IMR-90 (cell line): Measurements from ENCODE around the gene CDKAL1. TPM values are rescaled to one million over a fixed set of nuclear protein-coding genes. Genes with fewer than 3 reads are reported as not detected.

ENCODE experiments used
- ATAC-seq: fragments of 200-7000 bp; cut with Tn5 transposase; 2 replicates; pipeline ENCODE4 v1.9.1; 2020; ENCODE audit warnings: low read depth, mild to moderate bottlenecking, moderate library complexity
- BruUV-seq: library from RNA; stranded (reverse); fragments of 400-500 nt; replicated peaks from 2 replicates; lab custom pipeline; 2021; lab: Mats Ljungman, UMichigan
- CTCF ChIA-PET: fragments of 300-600 bp; formaldehyde crosslinking; extraction: SDS; loops from one replicate; lab custom pipeline; 2021; ENCODE audit warnings: antibody characterized with exemption; lab: Yijun Ruan, JAX
- POLR2A ChIA-PET: fragments of 300-600 bp; sonication (Branson Sonifier 250); formaldehyde crosslinking; loops from one replicate; lab custom pipeline; 2022; ENCODE audit warnings: antibody characterized with exemption; ENCODE audit not compliant: unreplicated experiment; lab: Charles Lee
- DNase-seq: peaks from one replicate; pipeline ENCODE4 v3.0.0; 2013
- H2AFZ ChIP-seq: replicated peaks from 2 replicates; pipeline ENCODE3; 2013; ENCODE audit warnings: low read length, mild to moderate bottlenecking; ENCODE audit not compliant: poor library complexity
- H2AK5ac ChIP-seq: 2 replicates; pipeline ENCODE4 v1.6.1; 2013; ENCODE audit warnings: low read depth, low read length, inconsistent platforms
- H2AK9ac ChIP-seq: replicated peaks from 2 replicates; pipeline ENCODE3; 2013; ENCODE audit warnings: mild to moderate bottlenecking, low read depth, low read length, moderate library complexity; ENCODE audit not compliant: poor library complexity
- H2BK120ac ChIP-seq: 2 replicates; pipeline ENCODE4 v1.6.1; 2013; ENCODE audit warnings: low read depth, low read length, inconsistent platforms
- H2BK15ac ChIP-seq: 3 replicates; pipeline ENCODE4 v1.6.1; 2013; ENCODE audit warnings: low read depth, low read length, inconsistent platforms
- H2BK20ac ChIP-seq: 2 replicates; pipeline ENCODE4 v1.6.1; 2013; ENCODE audit warnings: low read depth, mild to moderate bottlenecking, inconsistent platforms, low read length, moderate library complexity
- H2BK5ac ChIP-seq: 2 replicates; pipeline ENCODE4 v1.6.1; 2013; ENCODE audit warnings: mild to moderate bottlenecking, low read depth, low read length, inconsistent platforms; ENCODE audit not compliant: poor library complexity, severe bottlenecking
- H3K14ac ChIP-seq: replicated peaks from 2 replicates; pipeline ENCODE4 v1.6.1; 2013; ENCODE audit warnings: low read depth, low read length, inconsistent platforms
- H3K18ac ChIP-seq: 2 replicates; pipeline ENCODE4 v1.6.1; 2013; ENCODE audit warnings: low read depth, low read length, control low read depth
- H3K23ac ChIP-seq: 2 replicates; pipeline ENCODE4 v1.6.1; 2013; ENCODE audit warnings: low read depth, low read length, inconsistent platforms
- H3K27ac ChIP-seq: 2 replicates; pipeline ENCODE4 v1.5.1; 2013; ENCODE audit warnings: mild to moderate bottlenecking, control low read depth, low read length; ENCODE audit not compliant: insufficient read depth
- H3K27me3 ChIP-seq: 2 replicates; pipeline ENCODE4 v1.6.1; 2013; ENCODE audit warnings: low read length; ENCODE audit not compliant: control insufficient read depth, insufficient read depth
- H3K36me3 ChIP-seq: 2 replicates; pipeline ENCODE4 v1.6.1; 2013; ENCODE audit warnings: low read length, mixed read lengths; ENCODE audit not compliant: control insufficient read depth, insufficient read depth
- H3K4ac ChIP-seq: 2 replicates; pipeline ENCODE4 v1.6.1; 2013; ENCODE audit warnings: low read depth, low read length, inconsistent platforms
- H3K4me1 ChIP-seq: 2 replicates; pipeline ENCODE4 v1.6.1; 2013; ENCODE audit warnings: low read length, mixed read lengths; ENCODE audit not compliant: control insufficient read depth, insufficient read depth
- H3K4me2 ChIP-seq: 2 replicates; pipeline ENCODE4 v1.6.1; 2013; ENCODE audit warnings: low read depth, mild to moderate bottlenecking, control low read depth, low read length, moderate library complexity
- H3K4me3 ChIP-seq: 2 replicates; pipeline ENCODE4 v1.5.1; 2013; ENCODE audit warnings: low read depth, mild to moderate bottlenecking, control low read depth, low read length, moderate library complexity; ENCODE audit not compliant: insufficient read depth
- H3K56ac ChIP-seq: 2 replicates; pipeline ENCODE4 v1.6.1; 2013; ENCODE audit warnings: low read length, inconsistent platforms; ENCODE audit not compliant: insufficient read depth; ENCODE audit errors: extremely low read depth
- H3K79me1 ChIP-seq, 2 experiments: 2 replicates each; pipeline ENCODE4 v1.6.1; 2013; ENCODE audit warnings: low read length in 2 of 2, inconsistent platforms in 1 of 2, low read depth in 1 of 2
- H3K9ac ChIP-seq: 2 replicates; pipeline ENCODE4 v1.6.1; 2013; ENCODE audit warnings: low read depth, low read length, control low read depth
- H3K9me1 ChIP-seq: 2 replicates; pipeline ENCODE4 v1.6.1; 2013; ENCODE audit warnings: low read length, inconsistent platforms; ENCODE audit not compliant: insufficient read depth
- H3K9me3 ChIP-seq: 2 replicates; pipeline ENCODE4 v1.6.1; 2013; ENCODE audit warnings: low read length; ENCODE audit not compliant: control insufficient read depth, insufficient read depth
- H4K20me1 ChIP-seq: 2 replicates; pipeline ENCODE4 v1.6.1; 2013; ENCODE audit warnings: low read length, inconsistent platforms; ENCODE audit not compliant: insufficient read depth
- H4K5ac ChIP-seq: 2 replicates; pipeline ENCODE4 v1.6.1; 2013; ENCODE audit warnings: mild to moderate bottlenecking, low read depth, low read length, control low read depth
- H4K8ac ChIP-seq, 2 experiments: 2 replicates each; pipeline ENCODE4 v1.6.1; 2013; ENCODE audit warnings: low read depth in 2 of 2, low read length in 2 of 2, control low read depth in 1 of 2, inconsistent platforms in 1 of 2
- H4K91ac ChIP-seq: 2 replicates; pipeline ENCODE4 v1.6.1; 2013; ENCODE audit warnings: low read depth, low read length, inconsistent platforms; ENCODE audit not compliant: insufficient read depth
- CEBPB ChIP-seq: IDR thresholded peaks from 2 replicates; pipeline ENCODE4 v1.6.1; 2012; ENCODE audit warnings: low read depth, low read length, improper control_type of control experiment
- MAZ ChIP-seq: IDR thresholded peaks from 2 replicates; pipeline ENCODE4 v1.6.1; 2012; ENCODE audit warnings: low read depth, mild to moderate bottlenecking, low read length, improper control_type of control experiment, moderate library complexity, borderline replicate concordance
- POLR2A ChIP-seq: IDR thresholded peaks from 2 replicates; pipeline ENCODE4 v1.6.1; 2012; ENCODE audit warnings: mild to moderate bottlenecking, low read depth, low read length
- RAD21 ChIP-seq: IDR thresholded peaks from 2 replicates; pipeline ENCODE4 v1.6.1; 2012; ENCODE audit warnings: low read length, improper control_type of control experiment
- RCOR1 ChIP-seq: IDR thresholded peaks from 2 replicates; pipeline ENCODE4 v1.6.1; 2012; ENCODE audit warnings: mild to moderate bottlenecking, low read length, improper control_type of control experiment; ENCODE audit not compliant: insufficient replicate concordance
- RFX5 ChIP-seq: IDR thresholded peaks from 2 replicates; pipeline ENCODE4 v1.8.0; 2012; ENCODE audit warnings: low read depth, mild to moderate bottlenecking, low read length, moderate library complexity
- WGBS, 2 experiments: methylation state at CpG; one replicate each; pipeline versions ENCODE4 v1.1.5 to v1.1.7; 2013; ENCODE audit warnings: missing lambda C conversion rate in 2 of 2; ENCODE audit not compliant: insufficient read length in 1 of 2; ENCODE audit errors: extremely low coverage in 2 of 2; 5-methylcytosine and 5-hydroxymethylcytosine counted together
- dilution Hi-C: fragments of 300-500 bp; cut with HindIII; formaldehyde crosslinking; loops from one replicate; pipeline ENCODE4 v1.14.3; 2018; ENCODE audit warnings: low sequenced_read_pairs; ENCODE audit not compliant: unreplicated experiment
- in situ Hi-C: fragments of 300-500 bp; cut with MboI; formaldehyde crosslinking; loops from 3 replicates; pipeline ENCODE4 v1.14.3; 2019; ENCODE audit warnings: low sequenced_read_pairs, inconsistent platforms, mixed read lengths
- intact Hi-C: fragments of 100-400 bp; cut with micrococcal nuclease; formaldehyde crosslinking; loops from 2 replicates; pipeline ENCODE4 v1.10.0; 2022
- polyA plus RNA-seq, 3 experiments: library from polyadenylated mRNA; depleted of rRNA; stranded (reverse); fragments of >200 nt; gene quantifications; 2 replicates each; pipeline ENCODE4 v1.2.3, GENCODE V29; 2012; ENCODE audit warnings: low replicate concordance in 1 of 3
- total RNA-seq: library from RNA; depleted of rRNA; stranded (reverse); fragments of >200 nt; gene quantifications from 2 replicates; pipeline ENCODE4 v1.2.3, GENCODE V29; 2012

The CDKAL1 gene
- total and polyA plus RNA-seq, 2 of the 4 experiments (the other 2 are of a cell fraction) = 3.7 to 13.1 TPM

- no peak for TF ChIP-seq RCOR1
Observed at GRCh38 chr6:20669571-20670314, 135.5 kb downstream of the CDKAL1 start (continued).

GRCh38 chr6:20670750-20671149 lies 136.5 kb downstream of the CDKAL1 start:
- no peak overlapping the region for H3K27ac ChIP-seq

More at GRCh38 chr6:20670750-20671149, 136.5 kb downstream of the CDKAL1 start:
- intact Hi-C loops = loop anchor here (10.0 kb wide), 1 partner anchor 184 kb away; no protein-coding TSS in a partner anchor
- Histone ChIP-seq H3K9ac (no peak overlapping the region), H3K79me1 (peaks cover 0 to 7% of the 10 kb centered on the region in 2 experiments; a peak in 2 of 4 replicates), H3K23ac (no peak overlapping the region), H2AK5ac (no peak overlapping the region), H3K4me2 (no peak overlapping the region), H3K4ac (no peak overlapping the region), H2BK15ac (no peak overlapping the region), H3K4me1 (no peaks in the 10 kb centered on the region), H2AFZ (no peak overlapping the region), H3K27me3 (no peaks in the 10 kb centered on the region), H3K9me3 (no peaks in the 10 kb centered on the region), H2BK5ac (no peak overlapping the region), H2AK9ac (no peak overlapping the region), H2BK120ac (no peak overlapping the region), H4K20me1 (no peaks in the 10 kb centered on the region), H3K18ac (no peak overlapping the region), H4K91ac (no peak overlapping the region), H3K56ac (no peak overlapping the region), H3K14ac (no peak overlapping the region), H3K9me1 (no peaks in the 10 kb centered on the region; the same call in 1 of the 2 replicates), H3K4me3 (no peak overlapping the region), H2BK20ac (no peak overlapping the region), H3K36me3 (no peaks in the 10 kb centered on the region), H4K8ac (no peak overlapping the region), H4K5ac (no peak overlapping the region)
- in situ Hi-C loops = no loop called here
- WGBS, 2 experiments = no CpG with 5 or more reads among the region's 2 CpGs
- dilution Hi-C loops = no loop called here
- DNase-seq (peak; percentile 37), ATAC-seq (no peak)
- no peak for TF ChIP-seq POLR2A
- TF ChIP-seq CEBPB = peak; percentile 71
- no peak for TF ChIP-seq RAD21
- no peak for TF ChIP-seq MAZ
- TF ChIP-seq RFX5 = no peak
- TF ChIP-seq RCOR1 = no peak
- CTCF ChIA-PET = no interaction called here
- BruUV-seq = no TSS peak
- POLR2A ChIA-PET = no interaction called here
